ENCODE data around the gene CACTIN. TPM values are rescaled to one million over a fixed set of nuclear protein-coding genes. Genes with fewer than 3 reads are reported as not detected.

Gene CACTIN
- total and polyA plus RNA-seq, 2 of the 8 experiments (the other 6 are each of a cell fraction or from before 2014, with no cell fraction given): 25.8 to 29.9 TPM

- H3K9ac ChIP-seq (replicated peaks in 1 of 4; ENCODE audit: extremely low read depth in 1 of 4, low read depth in 3 of 4, low read length in 3 of 4): no peak overlapping the region
- CTCF ChIA-PET (ENCODE audit: partially characterized antibody): interaction anchor here (0.9 to 4.0 kb wide), 5 partner anchors 8 to 26 kb away, joined by 3 to 23 read pairs (median 4); partner anchors contain the start of gene GIPC3
Measured at GRCh38 chr19:3610745-3611717, 15.6 kb downstream of the CACTIN start.

More at GRCh38 chr19:3610745-3611717, 15.6 kb downstream of the CACTIN start:
- Histone ChIP-seq H3K23ac (ENCODE audit: insufficient read length) (no peak overlapping the region), H2BK20ac (ENCODE audit: low read length) (no peak overlapping the region), H2BK12ac (ENCODE audit: low read depth, low read length) (no peak overlapping the region), H4K8ac (ENCODE audit: extremely low read depth, insufficient read depth, low read length) (no peak overlapping the region), H3K4me2 (ENCODE audit: insufficient read depth in 1 of 2, low read depth in 2 of 2, low read length in 2 of 2) (no peak overlapping the region), H3K23me2 (ENCODE audit: low read depth, low read length) (peaks cover 14% of the 10 kb centered on the region; the same call in 1 of the 2 replicates), H3K4me1 (replicated peaks in 1 of 4; ENCODE audit: control insufficient read depth in 3 of 4, insufficient read depth in 4 of 4, low read length in 3 of 4) (peaks cover 3 to 12% (median 10%) of the 10 kb centered on the region in 4 experiments), H3K27me3 (replicated peaks in 1 of 4; ENCODE audit: control insufficient read depth in 3 of 4, extremely low read depth in 1 of 4, insufficient read depth in 3 of 4, low read length in 3 of 4) (peaks cover 0 to 3% (median 1%) of the 10 kb centered on the region in 4 experiments; a peak in 5 of 7 replicates), H3K79me2 (ENCODE audit: control insufficient read depth in 1 of 2, insufficient read depth in 2 of 2, low read length in 2 of 2) (no peaks in the 10 kb centered on the region), H4K20me1 (replicated peaks in 1 of 2; ENCODE audit: control insufficient read depth in 1 of 2, insufficient read depth in 2 of 2, low read length in 2 of 2) (peaks cover 2 to 13% of the 10 kb centered on the region in 2 experiments), H3K36me3 (ENCODE audit: control insufficient read depth in 2 of 4, insufficient read depth in 4 of 4, low read length in 3 of 4) (peaks cover 0 to 21% (median 3%) of the 10 kb centered on the region in 4 experiments; a peak in 2 of 8 replicates), H3K27ac (ENCODE audit: low read depth, low read length) (no peak overlapping the region), H3K56ac (replicated peaks; ENCODE audit: insufficient read length, low read depth, low read length) (no peak overlapping the region), H3K79me1 (ENCODE audit: low read depth, low read length) (no peaks in the 10 kb centered on the region; the same call in 1 of the 2 replicates), H2BK120ac (replicated peaks; ENCODE audit: low read depth, low read length) (no peak overlapping the region), H2AK5ac (ENCODE audit: low read depth, low read length) (no peak overlapping the region), H3K4me3 (ENCODE audit: extremely low read depth in 1 of 4, insufficient read depth in 2 of 4, low read depth in 3 of 4, low read length in 4 of 4) (no peak overlapping the region), H3K18ac (ENCODE audit: extremely low read depth, low read length) (no peak overlapping the region), H4K5ac (ENCODE audit: insufficient read length, low read depth, low read length) (no peak overlapping the region), H4K91ac (replicated peaks; ENCODE audit: insufficient read length, low read length) (no peak overlapping the region), H2AFZ (ENCODE audit: low read length) (no peak overlapping the region), H3K4ac (replicated peaks; ENCODE audit: insufficient read length, low read depth, low read length) (no peak overlapping the region), H2BK5ac (ENCODE audit: low read depth, low read length) (no peak overlapping the region), H3K14ac (ENCODE audit: insufficient read length) (no peak overlapping the region), H2BK15ac (ENCODE audit: low read length) (no peak overlapping the region), H3K9me3 (ENCODE audit: insufficient read depth in 2 of 2, low read depth in 1 of 2, low read length in 1 of 2) (no peaks in the 10 kb centered on the region)
- WGBS, 2 experiments (ENCODE audit: extremely low coverage in 1 of 2, insufficient coverage in 1 of 2, insufficient read length in 1 of 2, insufficient replicate concordance in 2 of 2, low coverage in 1 of 2, low lambda C conversion rate in 2 of 2, missing lambda C conversion rate in 1 of 2): 91% methylated on average over 31 of the region's 41 CpGs; no CpG with 5 or more reads in 1 of the 2 experiments
- POLR2A ChIA-PET (ENCODE audit: partially characterized antibody): no interaction called here
- DNase-seq (ENCODE audit: low read depth in 1 of 2, low spot score in 2 of 2) (no peak), FAIRE-seq (no peak)
